8988T (cell line): ENCODE results near the gene ZNF154.
"Not testable (repeated sequence)": the region's sequence is repeated elsewhere in the genome, so short reads cannot be mapped to it uniquely, and the experiment has no call there.

Experiments
- DNase-seq: peaks from one replicate; pipeline ENCODE4 v3.0.0; 2011

ZNF154 gene

DNA sequence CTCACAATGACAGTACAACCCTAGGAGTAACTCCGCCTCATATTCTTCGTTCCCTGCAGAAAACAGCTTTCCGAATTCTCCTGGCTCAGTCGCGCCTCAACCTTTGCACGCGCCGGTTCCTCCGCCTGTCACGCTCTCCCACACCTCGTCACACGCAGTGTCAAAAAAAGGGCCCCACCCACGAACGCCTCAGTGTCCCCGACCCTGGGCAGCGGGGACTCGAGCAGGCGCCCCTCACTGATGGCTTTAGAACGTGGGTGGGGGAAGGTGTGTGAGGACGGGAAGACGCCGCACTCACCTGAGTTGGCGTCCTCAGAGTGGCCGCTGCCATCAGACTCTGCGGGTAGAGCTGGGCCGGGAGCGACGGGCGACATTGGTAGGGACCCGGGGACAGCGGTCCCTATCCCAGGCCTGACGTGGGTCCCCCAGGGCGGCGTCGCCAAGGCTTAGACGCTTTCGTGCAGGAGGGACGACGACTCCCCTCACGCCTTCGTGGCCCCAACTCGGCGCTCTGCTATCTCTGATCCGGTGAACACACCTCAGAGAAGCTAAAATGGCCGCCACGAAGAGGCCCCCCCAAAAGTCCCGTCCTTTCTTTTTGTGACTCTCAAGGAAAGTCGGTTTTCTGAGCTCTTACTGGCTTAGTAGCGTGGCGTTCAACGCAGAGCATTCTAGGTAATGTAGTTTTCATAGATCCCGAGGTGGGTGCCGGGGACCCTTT is at the start of gene ZNF154:
Gene ZNF154, minus strand, starts transcription at position 564 of the 721 bp plus-strand sequence. Its CDS starts 233 bp downstream, at position 331.
- DNase-seq: no peak

DNA sequence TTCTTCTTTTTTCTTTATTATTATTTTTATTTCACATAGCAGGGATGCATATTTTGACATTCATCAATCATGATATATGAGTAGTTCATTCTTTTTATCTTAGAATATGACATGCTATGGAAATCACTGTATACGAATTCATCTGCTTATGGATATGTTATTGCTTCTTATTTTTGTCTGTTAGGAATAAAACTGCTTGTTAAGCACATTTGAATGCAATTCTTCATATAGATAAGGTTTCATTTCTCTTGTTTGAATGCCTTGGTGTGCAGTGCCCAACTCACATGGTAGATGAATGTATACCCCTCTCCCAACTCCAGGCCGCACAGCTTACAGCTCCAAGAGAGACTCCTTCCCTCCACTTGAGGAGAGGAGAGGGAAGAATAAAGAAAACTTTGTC is 48.9 kb upstream of the ZNF154 start:
- no peak for DNase-seq

DNA sequence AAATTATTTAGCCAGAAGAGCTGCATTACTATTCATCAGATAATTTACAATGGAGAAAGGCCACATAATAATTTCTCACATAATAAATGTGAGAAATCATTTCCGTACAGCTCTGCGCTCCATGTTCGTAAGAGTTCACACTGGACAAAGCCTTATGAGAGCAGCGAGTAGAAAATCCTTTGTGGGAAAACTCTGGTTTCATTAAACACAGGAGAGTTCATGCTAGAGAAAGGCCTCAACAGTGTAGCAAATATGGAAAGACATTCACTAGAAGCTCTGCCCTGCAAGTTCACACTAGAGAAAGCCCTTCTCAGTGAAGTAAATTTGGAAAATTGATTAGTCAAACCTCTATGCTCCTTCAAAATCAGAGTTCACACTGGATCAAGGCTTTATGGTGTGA is 46.0 kb upstream of the ZNF154 start:
- no peak for DNase-seq

DNA sequence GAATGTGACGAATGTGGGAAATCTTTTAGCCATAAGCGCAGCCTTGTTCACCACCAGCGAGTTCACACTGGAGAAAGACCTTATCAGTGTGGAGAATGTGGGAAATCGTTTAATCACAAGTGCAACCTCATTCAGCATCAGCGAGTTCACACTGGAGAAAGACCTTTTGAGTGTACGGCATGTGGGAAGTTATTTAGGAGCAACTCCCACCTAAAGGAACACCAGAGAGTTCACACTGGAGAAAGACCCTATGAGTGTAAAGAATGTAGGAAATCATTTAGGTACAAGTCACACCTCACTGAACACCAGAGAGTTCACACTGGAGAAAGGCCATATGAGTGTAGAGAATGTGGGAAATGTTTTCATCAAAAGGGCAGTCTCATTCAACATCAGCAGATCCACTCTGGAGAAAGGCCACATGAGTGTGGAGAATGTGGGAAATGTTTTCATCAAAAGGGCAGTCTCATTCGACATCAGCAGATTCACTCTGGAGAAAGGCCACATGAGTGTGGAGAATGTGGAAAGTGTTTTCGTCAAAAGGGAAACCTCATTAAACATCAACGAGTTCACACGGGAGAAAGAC is 45.2 kb upstream of the ZNF154 start:
- DNase-seq: no peak

DNA sequence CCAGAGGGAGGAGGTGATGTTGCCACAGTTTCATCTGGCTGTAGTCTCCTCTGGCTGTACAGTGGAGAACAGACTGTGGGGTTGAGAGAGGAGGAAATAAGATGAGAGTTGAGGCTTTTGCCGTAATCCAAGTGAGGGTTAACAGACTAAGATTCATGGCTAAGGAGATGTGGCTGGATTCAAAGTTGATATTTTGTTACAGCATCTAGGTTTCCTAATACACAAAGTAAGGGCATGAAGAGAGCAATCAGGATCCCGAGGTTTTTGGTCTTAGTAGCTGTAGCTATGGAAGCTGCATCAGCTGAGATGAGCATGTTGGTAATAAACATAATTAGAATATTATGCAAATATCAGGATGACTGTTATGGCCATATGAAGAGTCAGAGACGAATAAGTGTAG is 39.0 kb upstream of the ZNF154 start:
- no peak for DNase-seq

DNA sequence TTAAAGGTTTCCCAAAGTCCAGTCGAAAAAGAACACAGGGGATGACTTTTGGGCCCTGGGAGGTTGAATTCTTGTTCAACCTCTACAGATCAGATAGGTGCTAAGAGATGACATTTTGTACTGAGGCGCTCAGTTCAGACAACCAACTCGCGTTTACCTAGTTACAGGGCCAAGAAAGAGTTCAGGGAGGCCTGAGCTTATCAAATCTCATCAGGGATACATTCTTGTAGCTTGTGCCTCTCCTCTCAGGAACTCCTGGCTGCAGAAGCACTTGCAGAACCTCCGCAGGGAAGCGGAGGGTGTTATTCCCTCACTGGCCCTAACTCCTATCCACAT is 38.4 kb upstream of the ZNF154 start:
- DNase-seq: no peak

DNA sequence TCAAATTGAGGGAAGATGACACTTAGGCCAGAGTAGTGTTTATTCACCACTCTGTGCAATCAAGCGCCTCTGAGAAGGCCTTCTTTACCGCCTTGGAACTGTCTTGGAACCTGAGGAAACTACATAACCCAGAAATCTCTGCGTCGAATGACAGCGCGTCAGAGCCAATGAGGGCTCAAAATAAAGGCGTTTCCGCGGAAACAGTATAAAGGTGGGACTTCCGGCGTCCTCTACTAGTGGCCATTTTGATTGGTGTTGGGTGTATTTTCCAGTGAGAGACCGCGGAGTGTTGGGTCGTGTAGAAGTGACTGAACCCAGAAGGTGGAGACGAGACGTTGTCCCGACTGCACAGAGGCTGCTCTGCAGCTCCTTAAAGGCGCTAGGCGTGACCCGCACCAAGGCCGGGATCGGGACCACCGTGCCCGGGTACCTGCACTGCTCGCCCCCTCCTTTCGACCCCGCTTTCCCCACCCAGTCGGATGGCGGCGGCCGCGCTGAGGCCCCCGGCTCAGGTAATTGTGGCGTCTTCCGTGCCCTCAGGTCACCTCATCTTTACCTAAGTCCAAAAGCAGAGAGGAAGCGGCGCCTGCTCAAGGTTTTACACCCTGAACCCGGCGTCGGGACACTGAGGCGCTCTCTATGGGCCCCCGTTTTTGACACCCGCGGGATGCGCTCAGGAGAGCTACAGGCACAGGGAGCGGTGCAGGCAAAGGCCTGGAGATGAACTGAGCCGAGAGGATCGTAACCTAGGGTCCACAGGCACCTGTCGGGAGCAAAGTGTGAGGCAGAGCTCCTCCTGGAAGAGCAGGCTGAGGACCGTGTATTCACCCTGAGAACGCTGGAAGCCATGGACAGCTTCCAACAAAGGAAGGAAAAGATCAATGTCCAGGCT is 37.8 kb upstream of the ZNF154 start, which contains the start of gene ZNF776:
Gene ZNF776, plus strand, starts transcription at position 236 of the 892 bp plus-strand sequence. Its CDS starts 244 bp downstream, at position 480.
- DNase-seq: peak; percentile 46

DNA sequence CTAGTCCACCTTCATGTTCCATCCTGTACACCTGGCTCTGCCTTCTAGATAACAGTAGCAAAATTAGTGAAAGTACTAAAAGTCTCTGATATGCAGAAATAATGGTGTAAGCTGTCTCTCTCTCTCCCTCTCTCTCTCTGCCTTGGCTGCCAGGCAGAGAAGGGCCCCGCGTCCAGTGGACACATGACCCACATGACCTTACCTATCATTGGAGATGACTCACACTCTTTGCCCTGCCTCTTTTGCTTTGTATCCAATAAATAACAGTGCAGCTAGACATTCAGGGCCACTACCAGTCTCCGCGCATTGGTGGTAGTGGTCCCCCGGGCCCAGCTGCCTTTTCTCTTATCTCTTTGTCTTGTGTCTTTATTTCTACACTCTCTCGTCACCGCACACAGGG is 29.8 kb upstream of the ZNF154 start:
- DNase-seq: not testable (repeated sequence)

DNA sequence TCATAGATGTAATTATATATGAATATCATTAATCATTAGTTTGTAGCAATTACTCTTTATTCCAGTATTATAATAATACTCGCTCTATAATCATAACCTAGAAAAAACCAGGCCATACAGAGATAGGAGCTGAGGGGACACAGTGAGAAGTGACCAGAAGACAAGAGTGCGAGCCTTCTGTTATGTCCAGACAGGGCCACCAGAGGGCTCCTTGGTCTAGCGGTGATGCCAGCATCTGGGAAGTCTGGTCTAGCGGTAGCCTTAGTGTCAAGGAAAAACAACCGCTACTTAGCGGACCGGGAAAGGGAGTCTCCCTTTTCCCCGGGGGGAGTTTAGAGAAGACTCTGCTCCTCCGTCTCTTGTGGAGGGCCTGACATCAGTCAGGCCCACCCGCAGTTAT is 29.3 kb upstream of the ZNF154 start:
- DNase-seq: not testable (repeated sequence)

DNA sequence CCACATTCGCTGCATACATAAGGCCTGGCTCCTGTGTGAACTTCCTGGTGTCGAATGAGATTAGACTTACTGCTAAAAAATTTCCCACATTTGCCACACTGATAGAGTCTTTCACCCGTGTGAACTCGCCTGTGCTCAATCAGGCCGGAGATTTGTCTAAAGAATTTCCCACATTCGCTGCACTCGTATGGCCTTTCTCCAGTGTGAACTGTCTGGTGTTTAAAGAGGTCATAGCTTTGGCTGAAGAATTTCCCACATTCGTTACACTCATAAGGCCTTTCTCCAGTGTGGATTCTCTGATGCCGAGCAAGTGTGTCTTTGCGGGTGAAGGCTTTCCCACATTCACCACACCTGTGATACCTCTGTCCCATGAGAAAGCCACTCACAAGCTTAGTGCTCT is 11.9 kb upstream of the ZNF154 start:
- DNase-seq: no peak

DNA sequence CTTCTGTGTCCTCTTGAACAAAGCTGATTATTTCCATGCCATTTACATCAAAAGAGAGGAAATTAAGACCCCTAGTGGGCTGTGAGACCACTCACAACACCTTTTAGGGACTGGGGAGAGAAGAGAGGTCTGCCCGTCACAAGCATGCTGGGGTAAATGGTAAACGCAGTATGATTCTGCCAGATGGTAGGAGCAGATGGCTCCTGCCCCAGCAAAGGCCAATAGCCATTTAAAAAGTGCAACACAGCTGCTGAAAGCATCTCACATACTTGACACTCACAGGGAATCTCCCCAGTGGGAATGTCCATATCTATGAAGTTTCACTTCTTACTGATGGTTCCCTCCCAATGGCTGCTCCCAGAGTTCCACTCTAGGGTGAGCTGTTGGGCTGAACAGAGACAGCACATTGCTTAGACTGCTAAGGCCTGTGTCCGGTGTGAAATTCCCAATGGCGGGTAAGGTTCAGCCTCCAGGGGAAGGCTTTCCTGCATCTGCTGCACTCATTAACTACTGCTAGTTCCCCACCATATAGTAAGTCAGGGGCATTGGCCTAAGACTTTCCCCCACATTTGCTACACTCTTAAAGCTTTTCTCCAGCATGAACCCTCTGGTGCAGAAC is 11.0 kb upstream of the ZNF154 start:
- no peak for DNase-seq

DNA sequence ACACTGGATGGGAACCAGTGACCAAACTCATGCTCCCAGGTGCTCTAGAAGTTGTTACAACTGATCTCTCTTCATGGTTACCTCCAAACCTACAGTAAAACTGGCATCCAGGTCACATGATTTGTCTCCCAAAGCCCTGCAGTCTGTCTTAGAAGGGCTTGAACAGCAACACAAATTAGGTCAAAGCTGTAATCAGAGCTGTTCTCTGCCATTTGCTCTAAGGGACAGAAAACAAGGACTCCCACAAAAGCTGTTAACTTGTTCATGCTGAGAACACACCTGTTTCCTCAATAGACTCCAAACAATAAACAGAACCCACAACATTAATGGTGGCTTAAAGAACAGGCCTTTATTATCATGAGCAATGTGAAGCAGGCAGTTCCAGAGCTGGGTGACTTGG is 10.4 kb upstream of the ZNF154 start:
- DNase-seq: no peak

DNA sequence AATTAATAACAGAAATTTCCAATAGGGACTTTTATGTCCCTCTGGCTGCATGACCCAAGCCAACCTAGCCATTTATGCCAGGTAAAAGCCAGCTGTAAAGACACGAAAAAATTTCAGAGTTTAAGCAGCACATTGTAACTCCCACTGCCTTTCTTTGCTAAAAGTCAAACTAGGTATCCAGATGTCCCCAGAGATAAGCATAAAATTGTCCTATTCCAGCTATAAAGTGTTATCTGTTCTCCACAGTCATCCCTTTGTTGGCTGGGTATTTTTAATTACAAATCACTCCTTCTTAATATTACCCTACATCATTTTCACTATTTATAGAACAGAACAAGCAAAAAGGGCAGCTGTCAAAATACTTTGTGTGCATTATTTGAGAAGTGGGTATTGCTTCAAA is 3.2 kb upstream of the ZNF154 start:
- DNase-seq: no peak

DNA sequence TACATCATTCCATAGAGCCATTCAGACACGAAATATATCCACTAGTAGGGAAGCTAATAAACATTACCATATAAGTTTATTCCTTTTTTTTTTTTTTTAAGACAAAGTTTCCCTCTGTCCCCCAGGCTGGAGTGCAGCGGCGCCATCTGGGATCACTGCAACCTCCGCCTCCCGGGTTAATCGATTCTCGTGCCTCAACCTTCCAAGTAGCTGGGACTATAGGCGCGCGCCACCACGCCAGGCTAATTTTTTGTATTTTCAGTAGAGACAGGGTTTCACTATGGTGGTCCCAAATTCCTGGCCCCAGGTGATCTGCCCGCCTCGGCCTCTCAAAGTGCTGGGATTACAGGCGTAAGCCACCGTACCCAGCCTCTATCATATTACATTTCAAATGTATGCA is 612 bp upstream of the ZNF154 start:
- DNase-seq: no peak

DNA sequence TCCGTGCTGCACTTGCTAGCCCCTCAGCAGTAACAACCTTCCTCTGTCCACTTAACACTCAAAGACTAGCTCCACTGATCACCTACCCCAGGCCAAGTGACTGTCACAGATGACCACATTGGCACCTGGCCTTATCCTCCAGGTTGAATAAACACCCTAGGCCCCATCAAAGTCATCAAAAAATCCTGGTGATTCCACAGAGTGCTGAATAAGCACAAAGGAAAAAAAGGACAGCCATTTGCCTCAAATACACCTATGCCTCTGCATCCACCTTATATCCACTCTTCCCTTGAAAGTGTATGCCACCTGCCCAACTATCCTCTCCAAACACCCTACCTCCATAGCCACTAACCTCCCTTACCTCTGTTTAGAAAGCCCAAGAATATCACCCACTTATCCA is 2.7 kb downstream of the ZNF154 start:
- DNase-seq: no peak

DNA sequence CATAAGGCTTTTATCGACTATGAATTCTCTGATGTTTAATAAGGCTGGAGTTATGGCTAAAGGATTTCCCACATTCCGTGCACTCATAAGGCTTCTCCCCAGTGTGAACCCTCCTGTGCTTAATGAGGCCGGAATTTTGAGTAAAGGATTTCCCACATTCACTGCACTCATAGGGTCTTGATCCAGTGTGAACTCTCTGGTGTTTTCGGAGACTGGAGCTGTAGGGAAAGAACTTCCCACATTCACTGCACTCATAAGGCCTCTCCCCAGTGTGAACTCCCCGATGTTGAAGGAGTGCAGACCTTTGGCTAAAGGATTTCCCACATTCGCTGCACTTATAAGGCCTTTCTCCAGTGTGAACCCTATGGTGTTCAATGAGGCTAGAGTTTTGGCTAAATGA is 7.4 kb downstream of the ZNF154 start:
- no peak for DNase-seq

DNA sequence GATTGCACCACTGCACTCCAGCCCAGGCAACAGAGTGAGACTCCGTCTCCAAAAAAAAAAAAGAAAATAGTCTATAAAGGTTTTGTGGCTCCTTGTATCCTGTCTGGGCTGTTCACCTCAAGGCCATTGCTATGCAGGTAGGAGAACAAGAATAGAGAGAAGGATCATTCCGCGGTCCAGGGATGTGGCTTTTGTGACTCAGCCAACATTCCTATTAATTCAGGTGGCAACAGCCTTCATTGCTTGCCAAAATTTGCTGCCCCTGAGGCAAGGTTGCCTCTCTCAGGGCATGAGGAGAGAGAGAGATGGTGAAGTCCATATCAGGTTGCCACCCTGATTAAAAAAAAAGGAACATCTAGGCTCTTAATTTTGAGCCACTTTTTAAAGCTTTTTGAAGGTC is 19.3 kb downstream of the ZNF154 start:
- DNase-seq: no peak

DNA sequence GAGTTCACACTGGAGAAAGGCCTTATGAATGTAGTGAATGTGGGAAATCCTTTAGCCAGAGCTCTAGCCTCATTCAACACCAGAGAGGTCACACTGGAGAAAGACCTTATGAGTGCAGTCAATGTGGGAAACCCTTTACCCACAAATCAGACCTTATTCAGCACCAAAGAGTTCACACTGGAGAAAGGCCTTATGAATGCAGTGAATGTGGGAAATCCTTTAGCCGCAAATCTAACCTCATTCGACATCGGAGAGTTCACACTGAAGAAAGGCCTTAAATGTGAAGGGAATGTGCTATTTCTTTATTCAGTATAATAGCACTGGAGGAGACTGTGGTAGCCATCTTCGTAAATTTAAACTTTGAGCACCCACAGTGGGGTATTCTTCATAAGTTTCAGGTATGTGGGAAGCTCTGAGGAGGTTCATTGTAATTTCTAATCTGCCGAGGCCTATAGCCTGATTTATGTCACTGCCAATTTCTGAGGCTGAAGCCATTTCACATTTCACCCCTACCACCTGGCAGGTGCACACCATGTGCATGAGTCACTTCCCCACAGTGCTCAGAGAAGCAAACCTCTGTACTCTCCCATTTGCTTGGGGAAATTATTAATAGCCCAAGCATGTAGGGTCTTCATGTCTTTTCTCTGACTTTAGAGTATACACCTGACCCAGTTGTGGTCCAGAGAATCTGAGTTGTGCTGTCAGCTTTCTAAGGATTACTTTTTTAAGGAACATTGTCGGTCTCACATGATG is 20.8 kb downstream of the ZNF154 start:
- DNase-seq: no peak

DNA sequence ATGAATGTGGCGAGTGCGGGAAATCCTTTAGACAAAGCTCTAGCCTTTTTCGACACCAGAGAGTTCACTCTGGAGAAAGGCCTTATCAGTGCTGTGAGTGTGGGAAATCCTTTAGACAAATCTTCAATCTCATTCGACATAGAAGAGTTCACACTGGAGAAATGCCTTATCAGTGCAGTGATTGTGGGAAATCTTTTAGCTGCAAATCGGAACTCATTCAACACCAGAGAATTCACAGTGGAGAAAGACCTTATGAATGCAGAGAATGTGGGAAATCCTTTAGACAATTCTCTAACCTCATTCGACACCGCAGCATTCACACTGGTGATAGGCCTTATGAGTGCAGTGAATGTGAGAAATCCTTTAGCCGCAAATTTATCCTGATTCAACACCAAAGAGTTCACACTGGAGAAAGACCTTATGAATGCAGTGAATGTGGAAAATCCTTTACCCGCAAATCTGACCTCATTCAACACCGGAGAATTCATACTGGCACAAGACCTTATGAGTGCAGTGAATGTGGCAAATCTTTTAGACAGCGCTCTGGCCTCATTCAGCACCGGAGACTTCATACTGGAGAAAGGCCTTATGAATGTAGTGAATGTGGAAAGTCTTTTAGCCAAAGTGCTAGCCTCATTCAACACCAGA is 21.5 kb downstream of the ZNF154 start:
- DNase-seq: no peak

DNA sequence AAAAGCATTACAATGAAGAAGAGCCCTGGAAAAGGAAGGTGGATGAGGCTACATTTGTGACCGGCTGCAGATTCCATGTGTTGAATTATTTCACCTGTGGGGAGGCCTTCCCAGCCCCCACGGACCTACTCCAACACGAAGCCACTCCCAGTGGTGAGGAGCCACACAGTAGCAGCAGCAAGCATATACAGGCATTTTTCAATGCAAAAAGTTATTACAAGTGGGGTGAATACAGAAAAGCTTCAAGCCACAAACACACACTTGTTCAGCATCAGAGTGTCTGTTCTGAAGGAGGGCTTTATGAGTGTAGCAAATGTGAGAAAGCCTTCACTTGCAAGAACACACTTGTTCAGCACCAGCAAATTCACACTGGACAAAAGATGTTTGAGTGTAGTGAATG is 22.3 kb downstream of the ZNF154 start:
- DNase-seq: no peak

DNA sequence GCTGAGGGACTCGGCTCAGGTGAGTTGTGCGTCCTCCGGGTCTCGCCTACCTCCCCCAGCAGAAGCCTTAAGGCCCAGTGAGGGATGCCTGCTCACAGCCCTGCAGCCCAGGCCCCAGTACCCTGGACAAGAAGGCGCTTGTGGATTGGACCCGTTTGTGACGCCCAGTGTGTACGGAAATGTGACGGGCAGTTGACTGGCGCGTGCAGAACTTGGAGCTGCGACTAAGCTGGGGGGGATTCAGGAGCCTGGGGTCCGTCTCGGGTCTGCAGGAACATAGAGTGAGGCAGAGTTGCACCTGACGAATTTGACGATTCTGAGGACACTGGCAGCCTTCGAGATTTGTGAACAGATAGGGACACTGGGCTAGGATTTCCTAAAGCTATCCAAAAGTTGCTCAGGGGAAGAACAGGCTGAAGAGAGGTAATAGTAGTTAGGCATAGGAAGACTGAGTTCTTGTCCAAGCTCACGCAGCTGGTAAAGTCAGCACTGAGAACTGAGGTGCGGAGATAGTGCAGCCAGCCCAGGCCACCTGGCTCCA is 26.7 kb downstream of the ZNF154 start:
- DNase-seq: no peak

DNA sequence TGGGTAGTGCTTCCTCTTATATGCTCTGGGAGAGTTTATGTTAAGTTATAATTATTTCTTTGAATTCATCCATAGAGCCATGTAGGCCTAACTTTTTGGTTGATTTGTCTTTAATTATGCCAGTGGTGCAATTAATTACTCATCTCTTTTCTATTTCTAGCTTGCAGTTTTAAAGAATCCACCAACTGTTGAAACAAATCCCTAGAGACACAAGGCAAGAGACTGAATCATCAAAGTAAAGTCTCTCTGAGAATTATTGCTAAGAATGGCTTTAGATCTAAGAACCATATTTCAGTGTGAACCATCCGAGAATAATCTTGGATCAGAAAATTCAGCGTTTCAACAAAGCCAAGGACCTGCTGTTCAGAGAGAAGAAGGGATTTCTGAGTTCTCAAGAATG is 33.1 kb downstream of the ZNF154 start:
- DNase-seq: no peak
